ENCODE results near the gene MBD3L3.
"Not testable (repeated sequence)": the region's sequence is repeated elsewhere in the genome, so short reads cannot be mapped to it uniquely, and the experiment has no call there.

DNA sequence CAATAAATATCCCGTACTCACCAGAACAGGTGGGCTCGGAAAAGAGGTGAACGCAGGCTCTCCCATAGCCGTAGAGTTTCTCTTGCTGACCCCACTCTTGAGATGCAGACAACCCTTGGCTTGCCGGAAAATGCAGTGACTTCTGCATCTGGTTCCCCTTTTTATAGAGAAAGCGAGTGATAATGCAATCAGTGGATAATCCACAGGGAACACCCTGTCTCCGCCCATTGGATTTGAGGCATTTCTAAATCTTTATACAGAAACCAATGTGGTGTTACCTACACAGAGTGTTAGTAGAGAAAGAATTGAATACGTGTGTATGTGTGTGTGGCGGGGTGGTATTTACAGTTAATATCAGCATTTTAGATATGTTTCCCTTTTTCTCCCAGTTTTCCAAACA is 18.4 kb downstream of the MBD3L3 start, which contains the start of gene MBD3L4:
- TF ChIP-seq EZH2 (IDR thresholded peaks at IDR 0.05; ENCODE audit: low read length, unreplicated experiment); CTCF (conservative IDR thresholded peaks at IDR 0.05; ENCODE audit: low read depth, low read length); EZH2phosphoT487 (IDR thresholded peaks at IDR 0.05; ENCODE audit: borderline replicate concordance, low read length): not testable (repeated sequence)
